Measurements from ENCODE around the gene NECAP2. TPM values are rescaled to one million over a fixed set of nuclear protein-coding genes. Genes with fewer than 3 reads are reported as not detected.
"Not testable (repeated sequence)": the region's sequence is repeated elsewhere in the genome, so short reads cannot be mapped to it uniquely, and the experiment has no call there.

The NECAP2 gene
- total RNA-seq, 3 donors from 2014 or later (not counting 1 experiment from before 2014, with no cell fraction given): 62.1 to 73.1 (median 73.0) TPM

- no peak overlapping the region for H3K27ac ChIP-seq (ENCODE audit: low read length)
- WGBS (ENCODE audit: insufficient coverage): 92% methylated on average over 11 of the region's 13 CpGs
- no peak overlapping the region for H3K4me3 Mint-ChIP-seq
Measured at GRCh38 chr1:16451841-16452528, 11.5 kb downstream of the NECAP2 start.

GRCh38 chr1:16454909-16455308 lies 14.4 kb downstream of the NECAP2 start:
- H3K27ac Mint-ChIP-seq; intact Hi-C loops (cut with micrococcal nuclease); H3K36me3 Mint-ChIP-seq: not testable (repeated sequence)

More at GRCh38 chr1:16451841-16452528, 11.5 kb downstream of the NECAP2 start:
- Histone ChIP-seq H3K36me3 (ENCODE audit: control insufficient read depth, insufficient read depth, low read length) (peaks cover 81% of the 10 kb centered on the region), H3K4me1 (ENCODE audit: control insufficient read depth, insufficient read depth, low read length) (no peaks in the 10 kb centered on the region), H3K4me3 (ENCODE audit: low read length) (no peak overlapping the region), H3K27me3 (ENCODE audit: control insufficient read depth, insufficient read depth, low read length) (no peaks in the 10 kb centered on the region), H3K9me3 (ENCODE audit: control insufficient read depth, insufficient read depth, low read length) (no peaks in the 10 kb centered on the region)
- intact Hi-C loops (cut with micrococcal nuclease): no loop called here
- no peaks in the 10 kb centered on the region for H3K9me3 Mint-ChIP-seq
- no peaks in the 10 kb centered on the region for H3K27me3 Mint-ChIP-seq (ENCODE audit: low read depth in 2 of 2)
- peaks cover 15 to 18% of the 10 kb centered on the region in 2 donors for H3K4me1 Mint-ChIP-seq
- H3K36me3 Mint-ChIP-seq: peaks cover 12% of the 10 kb centered on the region
- ATAC-seq (no peak), DNase-seq (no peak)
- TF ChIP-seq CTCF (IDR thresholded peaks at IDR 0.05): no peak
- H3K27ac Mint-ChIP-seq: peak overlapping the region in 1 of 2 donors; percentile 15

GRCh38 chr1:16456151-16456550 lies 15.6 kb downstream of the NECAP2 start:
- H3K9me3 Mint-ChIP-seq; ATAC-seq; DNase-seq; H3K4me1 ChIP-seq (ENCODE audit: control insufficient read depth, insufficient read depth, low read length); H3K4me3 ChIP-seq (ENCODE audit: low read length); H3K4me1 Mint-ChIP-seq; H3K27me3 ChIP-seq (ENCODE audit: control insufficient read depth, insufficient read depth, low read length); H3K27ac ChIP-seq (ENCODE audit: low read length); intact Hi-C loops (cut with micrococcal nuclease); H3K9me3 ChIP-seq (ENCODE audit: control insufficient read depth, insufficient read depth, low read length); H3K36me3 Mint-ChIP-seq; H3K27ac Mint-ChIP-seq; H3K27me3 Mint-ChIP-seq (ENCODE audit: low read depth in 2 of 2); H3K4me3 Mint-ChIP-seq: not testable (repeated sequence)
- H3K36me3 ChIP-seq (ENCODE audit: control insufficient read depth, insufficient read depth, low read length): peaks cover 74% of the 10 kb centered on the region
- 97% methylated on average over 10 of the region's 10 CpGs for WGBS (ENCODE audit: insufficient coverage)

More at GRCh38 chr1:16454909-16455308, 14.4 kb downstream of the NECAP2 start:
- not testable (repeated sequence) for H3K9me3 ChIP-seq (ENCODE audit: control insufficient read depth, insufficient read depth, low read length); H3K27ac ChIP-seq (ENCODE audit: low read length); H3K4me3 ChIP-seq (ENCODE audit: low read length); H3K4me1 ChIP-seq (ENCODE audit: control insufficient read depth, insufficient read depth, low read length); H3K9me3 Mint-ChIP-seq; H3K27me3 Mint-ChIP-seq (ENCODE audit: low read depth in 2 of 2); H3K4me1 Mint-ChIP-seq; ATAC-seq; DNase-seq; H3K27me3 ChIP-seq (ENCODE audit: control insufficient read depth, insufficient read depth, low read length); H3K4me3 Mint-ChIP-seq
- 92% methylated on average over 3 of the region's 3 CpGs for WGBS (ENCODE audit: insufficient coverage)
- peaks cover 76% of the 10 kb centered on the region for H3K36me3 ChIP-seq (ENCODE audit: control insufficient read depth, insufficient read depth, low read length)

GRCh38 chr1:16458831-16459230 lies 18.3 kb downstream of the NECAP2 start:
- Histone ChIP-seq H3K27ac (ENCODE audit: low read length) (no peak overlapping the region), H3K36me3 (ENCODE audit: control insufficient read depth, insufficient read depth, low read length) (peaks cover 73% of the 10 kb centered on the region), H3K9me3 (ENCODE audit: control insufficient read depth, insufficient read depth, low read length) (no peaks in the 10 kb centered on the region), H3K4me3 (ENCODE audit: low read length) (no peak overlapping the region), H3K4me1 (ENCODE audit: control insufficient read depth, insufficient read depth, low read length) (no peaks in the 10 kb centered on the region), H3K27me3 (ENCODE audit: control insufficient read depth, insufficient read depth, low read length) (no peaks in the 10 kb centered on the region)
- Mint-ChIP-seq H3K27ac (no peak overlapping the region), H3K4me1 (no peaks in the 10 kb centered on the region), H3K36me3 (no peaks in the 10 kb centered on the region), H3K27me3 (ENCODE audit: low read depth in 2 of 2) (no peaks in the 10 kb centered on the region), H3K9me3 (no peaks in the 10 kb centered on the region), H3K4me3 (no peak overlapping the region)
- no peak for DNase-seq
- no peak for TF ChIP-seq CTCF (IDR thresholded peaks at IDR 0.05)
- 94% methylated on average over 6 of the region's 6 CpGs for WGBS (ENCODE audit: insufficient coverage)
- ATAC-seq: no peak
- intact Hi-C loops (cut with micrococcal nuclease): no loop called here

All from natural killer cell (primary cell).